HG02885 (cell line): ENCODE measurements around the gene STUM.
A peak's percentile ranks its signal among the peaks of the same experiment; 100 is the strongest.

ENCODE experiments used
- ATAC-seq: cut with Tn5 transposase; IDR thresholded peaks from one replicate; pipeline ENCODE4 v1.9.1; 2021; ENCODE audit warnings: mild to moderate bottlenecking; ENCODE audit not compliant: unreplicated experiment, poor library complexity

Gene STUM

DNA sequence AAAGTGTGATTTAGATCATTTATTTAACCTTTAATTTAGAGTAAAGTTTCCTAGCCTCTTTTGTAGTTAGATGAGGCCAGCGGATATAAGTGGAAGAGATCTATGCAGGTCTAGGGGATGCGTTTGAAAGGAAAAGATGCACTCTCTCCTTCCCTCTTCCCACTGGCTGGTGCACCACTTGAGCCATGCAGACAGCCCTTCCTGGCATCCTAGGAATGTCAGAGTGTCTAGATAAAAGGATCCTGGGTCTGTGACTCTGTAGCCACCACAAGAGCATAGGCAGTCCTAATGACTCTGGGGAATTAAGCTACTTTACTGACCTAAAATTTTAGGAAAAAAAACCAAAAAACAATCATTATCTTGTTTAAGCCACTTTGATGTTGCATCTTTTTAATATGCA lies 16.0 kb upstream of the STUM start:
- ATAC-seq, result no peak

DNA sequence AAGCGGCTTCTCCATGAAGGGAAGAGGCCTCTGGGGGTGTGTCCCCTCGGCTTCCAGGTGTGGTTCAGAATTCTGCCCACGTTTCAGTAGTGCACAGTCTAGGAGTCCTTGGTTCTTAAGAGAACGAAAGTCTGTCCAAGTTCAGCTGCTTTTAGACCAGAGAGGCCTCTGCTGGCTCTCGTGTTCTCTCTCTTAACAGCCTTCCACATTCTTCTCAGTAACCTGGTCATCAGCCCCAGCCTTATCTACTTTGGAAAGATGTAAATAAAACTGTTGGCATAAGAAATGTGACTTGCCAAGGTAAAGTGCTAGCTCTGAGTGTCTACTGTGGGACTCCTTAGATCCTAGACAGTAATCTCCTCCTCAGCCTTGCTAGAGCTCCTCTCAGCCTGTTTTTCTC lies 15.3 kb upstream of the STUM start:
- no peak for ATAC-seq

DNA sequence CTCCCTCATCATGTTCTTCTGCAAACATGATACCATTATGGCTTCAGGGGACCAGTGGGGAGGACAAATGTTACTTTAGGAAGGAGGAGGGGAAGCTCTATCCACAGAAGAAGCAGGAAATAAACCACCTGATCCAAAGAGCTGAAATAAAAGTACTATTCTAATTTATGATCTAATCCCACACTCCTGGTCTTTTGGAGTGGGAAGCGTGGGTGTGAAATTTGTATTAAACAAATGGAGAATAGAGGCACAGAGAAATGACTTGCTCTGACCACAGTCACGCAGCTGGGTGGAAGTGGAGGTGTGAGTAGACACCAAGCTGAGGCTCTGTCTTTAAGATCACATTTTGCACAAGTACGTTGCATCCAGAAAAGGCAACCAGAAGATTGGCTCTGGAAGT lies 14.5 kb upstream of the STUM start:
- ATAC-seq, result no peak

DNA sequence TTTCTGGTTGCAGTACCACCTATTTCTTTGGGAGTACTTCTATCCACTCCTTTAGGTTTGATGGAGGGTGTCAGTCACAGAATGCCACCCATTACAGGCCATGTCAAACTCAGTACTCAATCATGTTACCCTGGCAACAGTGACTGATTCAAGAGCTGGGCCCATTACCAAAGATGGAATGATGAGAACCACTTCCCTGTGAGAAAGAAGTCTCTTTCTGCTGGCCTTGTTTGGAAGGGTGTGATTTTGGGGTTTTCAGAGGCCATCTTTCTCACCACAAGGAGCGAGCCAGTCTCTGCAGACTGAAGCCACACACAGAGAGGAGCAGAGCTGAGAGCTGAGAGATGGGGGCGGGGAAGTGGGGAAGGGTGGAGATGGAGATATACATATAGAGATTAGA lies 13.9 kb upstream of the STUM start:
- ATAC-seq, result no peak

DNA sequence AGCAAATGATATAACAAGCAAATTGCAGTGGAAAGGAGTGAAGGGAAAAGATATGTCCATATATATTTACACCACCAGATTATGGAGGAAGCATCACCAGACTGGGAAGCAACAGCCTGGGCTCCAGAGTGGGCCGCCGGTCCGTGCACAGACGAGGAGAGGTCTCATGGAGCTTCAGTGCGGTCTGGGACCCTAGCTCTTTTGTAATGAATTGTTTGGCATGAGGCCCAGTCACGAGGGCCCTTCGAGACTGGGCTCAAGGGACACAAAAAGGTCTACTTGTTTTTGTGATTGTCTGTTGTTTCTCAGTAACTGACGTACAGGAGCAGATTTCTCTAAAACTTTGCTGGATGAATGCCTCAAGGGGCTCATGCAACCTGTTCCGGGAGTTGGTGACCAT lies 12.9 kb upstream of the STUM start:
- no peak for ATAC-seq

DNA sequence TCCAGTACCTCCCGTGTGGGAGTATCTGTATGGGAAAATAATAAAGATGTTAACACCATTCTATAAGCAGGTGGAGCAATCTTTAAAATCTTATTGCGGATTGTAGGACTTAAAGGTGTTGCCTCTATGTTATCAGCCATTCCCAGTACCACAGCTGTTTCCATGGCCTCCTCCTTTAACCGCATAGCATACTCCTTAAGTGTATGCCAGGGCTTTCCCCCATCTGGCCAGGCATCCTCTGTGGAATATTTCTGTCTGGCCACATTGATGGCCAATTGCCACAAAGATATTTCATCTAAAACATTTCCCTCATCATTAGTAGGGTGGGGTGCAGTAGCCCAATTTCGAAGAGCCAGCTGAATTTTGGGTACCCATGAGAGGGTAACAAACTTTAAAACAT lies 7.3 kb upstream of the STUM start:
- no peak for ATAC-seq

DNA sequence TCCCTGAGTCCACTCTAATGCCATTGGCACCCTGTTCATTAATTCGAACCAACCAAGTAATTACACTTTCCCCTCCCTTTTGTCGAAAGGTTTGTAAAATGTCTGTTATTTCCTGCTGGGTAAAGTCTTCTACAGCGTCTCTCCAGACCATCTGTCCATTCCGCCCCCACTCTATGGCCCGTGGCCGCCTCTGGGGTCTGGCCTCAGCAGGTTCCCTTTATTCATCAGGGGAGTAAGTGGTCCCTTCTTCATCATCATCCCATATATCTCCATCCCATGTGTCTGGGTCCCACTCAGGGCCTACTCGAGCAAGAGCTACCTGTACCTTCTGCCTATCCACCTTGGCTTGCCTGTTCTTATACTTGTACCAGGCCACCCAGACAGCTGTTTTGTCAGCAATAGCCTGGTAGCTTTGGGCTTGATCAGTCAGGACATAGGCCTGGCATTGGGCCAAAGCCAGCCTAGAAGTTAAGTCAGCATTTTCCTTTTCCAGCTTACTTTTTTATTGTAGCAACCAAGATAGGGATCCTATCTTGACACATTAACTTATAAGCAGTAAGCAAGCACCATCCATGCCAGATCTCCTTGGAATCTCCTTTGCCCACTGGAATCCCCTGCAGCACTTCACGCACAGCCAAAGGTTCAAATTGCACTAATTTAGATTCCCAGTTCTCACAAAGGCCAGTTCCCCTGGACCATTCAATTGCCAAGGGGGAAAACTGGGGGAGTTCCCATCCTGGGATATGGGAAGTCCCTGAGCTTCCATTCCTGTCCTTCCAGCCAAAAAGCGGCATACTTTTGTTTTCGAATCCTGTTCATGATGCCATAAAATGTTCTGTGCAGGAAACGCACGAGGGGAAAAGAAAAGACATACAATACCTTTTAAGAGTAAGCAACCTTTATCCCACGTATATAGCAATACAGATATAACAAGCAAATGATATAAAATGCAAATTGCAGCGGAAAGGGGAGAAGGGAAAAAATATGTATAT lies 6.6 kb upstream of the STUM start:
- no peak for ATAC-seq

DNA sequence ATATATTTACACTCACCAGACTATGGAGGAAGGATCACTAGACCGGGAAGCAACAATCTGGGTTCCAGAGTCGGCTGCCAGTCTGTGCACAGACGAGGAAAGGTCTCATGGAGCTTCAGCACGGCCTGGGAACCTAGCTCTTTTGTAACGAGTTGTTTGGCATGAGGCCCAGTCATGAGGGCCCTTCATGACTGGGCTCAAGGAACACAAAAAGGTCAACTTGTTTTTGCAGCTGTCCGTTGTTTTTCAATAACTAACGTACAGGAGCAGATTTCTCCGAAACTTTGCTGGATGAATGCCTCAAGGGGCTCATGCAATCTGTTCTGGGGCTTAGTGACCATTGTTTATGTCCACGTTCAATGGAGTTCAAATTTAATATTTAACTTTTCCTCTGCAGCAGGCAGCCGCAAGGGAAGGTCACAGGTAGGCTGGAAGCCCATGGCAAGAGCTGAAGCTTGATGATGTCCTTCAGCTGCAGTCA lies 5.9 kb upstream of the STUM start:
- ATAC-seq, result no peak

DNA sequence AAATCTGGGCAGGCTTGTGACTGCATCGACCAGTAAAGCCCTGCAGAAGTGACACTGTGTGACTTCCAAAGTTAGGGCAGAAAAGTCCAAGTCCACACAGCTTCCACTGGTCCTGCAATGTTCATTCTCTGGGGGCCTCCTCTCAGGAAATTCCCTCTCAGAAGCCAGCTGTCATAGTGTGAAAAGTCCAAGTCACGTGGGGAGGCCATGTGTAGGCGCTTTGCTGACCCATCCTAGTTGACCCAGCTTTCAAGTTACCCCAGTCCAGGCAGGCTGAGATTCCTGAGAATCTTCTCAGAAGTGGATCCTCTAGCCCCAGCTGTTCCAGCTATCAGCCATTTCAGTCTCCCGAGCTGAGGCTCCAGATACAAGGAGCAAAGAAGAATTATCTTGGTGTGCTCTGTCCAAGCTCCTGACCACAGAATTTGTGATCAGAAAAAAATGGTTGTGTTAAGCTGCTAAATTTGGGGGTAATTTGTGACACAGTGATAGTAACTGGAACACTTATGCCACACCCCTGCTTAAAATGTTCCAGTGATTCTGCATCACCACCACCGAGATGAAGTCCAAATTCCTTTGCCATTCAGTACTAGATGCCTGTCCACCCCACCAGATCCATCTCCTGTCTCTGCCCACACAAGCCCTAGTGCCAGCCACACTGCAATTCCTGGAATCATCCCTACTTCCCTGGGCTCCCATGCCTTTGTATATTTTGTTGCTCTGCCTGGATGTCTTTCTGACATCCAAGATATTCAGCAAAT lies 2.5 kb upstream of the STUM start:
- no peak for ATAC-seq

DNA sequence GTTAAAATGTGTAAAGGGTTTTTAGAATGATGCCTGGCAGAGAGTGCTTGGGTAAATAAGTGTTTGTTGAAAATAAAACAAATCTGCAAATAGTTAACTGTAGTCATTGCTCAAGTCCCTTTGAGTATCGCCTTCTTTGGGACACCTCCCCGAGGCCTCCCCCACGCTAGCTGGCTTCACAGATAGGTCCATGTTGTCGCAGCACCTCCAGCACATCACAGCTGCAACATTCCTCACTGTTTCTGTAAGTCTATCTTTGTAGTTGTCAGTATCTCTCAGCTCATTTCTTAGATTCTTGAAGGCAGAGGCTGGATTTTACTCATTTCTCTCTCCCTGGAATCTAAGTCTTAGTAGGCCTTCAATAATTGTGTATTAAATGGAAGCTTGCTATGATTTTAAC lies 1.6 kb upstream of the STUM start:
- ATAC-seq, result no peak

DNA sequence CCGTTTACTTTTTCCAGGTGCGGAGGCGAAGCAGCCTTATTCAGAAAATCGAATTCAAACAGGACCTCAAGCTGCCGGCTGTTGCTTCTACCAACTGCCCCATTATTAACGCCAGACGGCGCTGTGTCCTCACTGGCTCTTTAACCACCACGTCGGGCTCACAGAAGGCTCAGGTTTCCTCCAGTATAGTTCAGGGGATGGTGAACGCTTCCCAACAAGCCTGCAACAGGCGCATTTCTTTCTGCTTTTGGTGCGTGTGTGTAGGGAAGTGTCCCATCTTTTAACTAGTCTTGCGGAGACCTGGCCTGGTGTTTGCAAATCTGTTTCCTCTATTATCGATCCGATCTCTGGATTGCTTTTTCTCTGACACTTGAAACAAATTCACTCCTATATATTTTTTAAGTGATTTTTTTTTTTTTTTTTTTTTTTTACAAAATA lies 791 bp upstream of the STUM start:
- peak; percentile 69 for ATAC-seq

DNA sequence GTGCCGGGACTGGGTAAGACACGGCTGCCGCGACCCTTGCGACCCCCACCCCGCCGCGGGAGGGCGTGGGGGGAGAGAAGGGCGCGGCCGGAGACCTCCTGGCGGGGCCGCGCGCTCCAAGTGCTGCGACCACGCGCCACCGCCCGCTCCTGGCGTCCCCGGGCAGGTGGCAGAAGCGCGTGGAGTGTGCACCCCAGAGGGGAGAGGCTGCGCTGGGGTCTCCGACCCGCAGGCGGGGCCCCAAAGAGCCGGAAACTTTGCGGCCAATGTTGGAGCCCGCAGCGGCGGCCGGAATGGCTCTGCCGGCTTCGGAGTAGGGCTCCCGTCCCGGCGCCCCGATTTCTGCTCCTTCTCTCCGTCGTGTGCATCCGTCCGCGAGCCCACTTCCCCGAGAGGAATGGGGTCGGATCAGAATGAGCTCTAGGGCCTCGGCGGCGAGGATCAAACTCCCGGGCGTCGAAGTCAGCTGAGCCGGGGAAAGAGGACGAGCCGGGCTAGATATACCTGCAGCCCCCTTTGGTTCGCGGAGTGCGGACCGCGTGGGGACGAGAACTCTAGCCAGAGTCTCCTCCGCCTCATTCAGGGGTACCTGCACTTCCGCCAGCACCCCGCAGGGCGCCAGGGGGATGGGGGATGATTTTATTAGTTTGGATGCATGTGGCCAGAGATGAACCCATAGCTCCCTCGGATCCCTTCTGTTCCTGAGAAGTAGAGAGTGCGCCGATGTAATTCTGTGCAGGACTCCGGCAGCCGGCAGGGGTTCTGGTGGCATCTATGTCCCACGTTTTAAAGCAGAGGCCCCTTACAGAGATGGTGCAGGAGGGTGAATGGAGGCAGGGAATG lies 751 bp downstream of the STUM start:
- no peak for ATAC-seq

DNA sequence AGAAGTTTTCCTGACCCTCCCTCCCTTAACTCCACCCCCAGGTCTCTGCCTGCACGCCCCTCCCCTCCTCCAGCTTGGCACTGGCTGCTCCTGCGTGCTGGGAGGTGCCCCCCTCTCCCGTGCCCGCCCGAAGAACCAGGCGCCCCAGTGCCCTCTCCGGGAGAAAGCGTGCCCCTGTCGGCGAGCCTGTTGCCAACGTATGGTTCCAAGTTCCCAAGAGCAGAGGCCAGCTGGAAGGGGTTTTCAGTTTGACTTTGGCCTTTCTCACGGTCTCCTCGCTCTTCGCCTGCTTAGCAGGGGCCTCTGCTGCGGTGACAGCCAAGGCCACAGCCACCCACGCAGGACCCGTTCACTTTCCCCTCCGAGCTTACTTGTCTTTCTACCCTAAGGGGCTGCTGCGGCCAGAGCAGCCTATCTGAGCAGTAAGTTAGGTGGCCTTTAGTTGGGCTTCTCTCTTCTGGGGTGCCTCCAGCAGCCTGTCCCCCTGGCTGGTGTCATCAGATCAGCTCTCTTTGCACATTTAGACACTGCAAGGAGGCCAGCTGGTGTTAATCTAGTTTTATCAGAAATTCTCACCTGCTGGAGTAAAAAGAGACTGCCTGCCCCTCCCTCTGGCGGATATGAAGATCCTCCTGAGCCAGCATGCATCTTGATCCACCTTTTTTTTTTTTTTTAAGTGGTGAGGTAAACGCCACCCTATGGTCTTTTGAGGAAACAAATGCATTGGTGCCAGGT lies 1.5 kb downstream of the STUM start:
- no peak for ATAC-seq

DNA sequence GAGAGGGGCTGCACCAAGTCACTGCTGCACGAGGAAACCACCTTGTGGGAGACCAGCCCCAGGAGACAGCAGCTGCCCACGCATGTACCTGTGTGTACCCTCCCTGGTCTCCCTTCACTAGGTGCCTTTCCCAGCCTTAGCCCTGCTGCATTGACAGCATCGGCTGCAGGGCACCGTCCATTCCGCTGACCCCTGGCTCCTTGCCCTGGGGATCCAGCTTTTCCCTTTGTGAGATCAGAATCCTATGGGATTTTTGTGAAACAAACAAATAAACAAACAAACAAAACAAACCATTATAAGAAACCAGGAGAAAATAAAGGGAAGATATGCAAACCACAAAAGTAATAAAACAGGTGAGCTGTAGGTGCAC lies 2.1 kb downstream of the STUM start:
- ATAC-seq, result no peak

DNA sequence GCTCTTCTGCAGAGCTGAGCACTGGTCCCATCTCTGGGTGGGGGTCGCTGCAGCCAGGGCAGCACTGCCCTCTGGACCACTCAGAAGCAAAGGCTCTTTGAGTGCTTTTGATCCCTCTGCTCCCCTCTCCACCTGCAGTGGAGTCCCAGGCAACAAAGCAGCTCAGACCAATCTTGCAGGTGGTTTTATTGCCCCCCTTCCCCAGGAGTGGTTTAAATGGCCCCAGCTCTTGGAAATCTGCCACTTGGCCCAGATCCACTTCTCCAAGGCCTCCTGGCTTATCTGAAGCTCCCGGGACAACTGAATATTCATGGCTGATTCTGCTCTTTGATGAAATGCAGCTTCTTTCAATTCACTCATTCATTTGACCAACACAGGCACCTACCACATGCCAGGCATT lies 2.7 kb downstream of the STUM start:
- no peak for ATAC-seq

DNA sequence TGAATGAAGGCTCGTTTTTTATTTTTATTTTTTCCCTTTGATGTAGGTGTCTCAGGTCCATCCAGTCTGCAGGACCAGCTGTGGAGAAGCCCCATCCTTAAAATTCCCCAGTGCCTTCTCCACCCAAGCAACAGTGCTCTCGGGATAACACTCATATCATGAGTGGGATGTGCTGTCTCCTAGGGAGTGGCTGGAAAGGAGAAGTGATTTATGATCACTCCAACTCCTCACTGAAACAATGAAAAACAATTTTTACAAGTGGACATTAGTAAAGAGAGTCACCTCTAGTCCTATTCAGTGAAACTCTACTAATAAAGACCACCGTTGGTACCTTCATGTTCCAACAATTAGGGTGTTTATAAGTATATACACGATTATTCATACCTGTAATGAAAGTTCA lies 3.5 kb downstream of the STUM start:
- no peak for ATAC-seq

DNA sequence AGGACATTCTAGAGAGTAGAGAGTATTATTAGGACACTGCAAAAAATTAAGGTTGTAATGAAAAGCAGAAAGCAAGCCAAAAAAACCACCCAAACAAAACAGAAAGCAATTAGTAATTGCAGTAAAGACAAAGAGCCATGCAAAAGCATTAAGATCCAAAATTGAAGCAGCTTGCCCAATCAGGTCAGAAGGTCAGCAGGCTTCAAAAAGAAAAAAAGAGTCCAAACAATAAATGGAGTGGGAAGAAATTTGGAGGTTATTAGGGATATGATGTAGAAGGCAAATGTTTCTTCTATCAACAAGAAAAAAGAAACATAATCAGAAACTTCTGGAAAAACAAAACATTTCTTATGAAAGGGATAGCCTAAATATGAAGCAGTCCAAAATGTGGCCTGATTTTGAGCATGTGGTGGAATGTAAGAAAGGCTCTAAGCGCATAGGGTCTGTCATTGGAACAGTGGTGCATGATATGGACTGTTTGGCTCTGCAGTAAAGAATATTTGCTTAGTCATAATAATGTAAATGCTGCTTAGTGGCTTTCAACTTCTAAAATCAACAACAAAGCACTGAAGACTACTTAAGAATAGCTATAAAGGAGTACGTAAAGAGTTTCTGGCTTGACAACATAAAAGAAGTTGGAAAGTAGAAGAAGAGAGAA lies 4.8 kb downstream of the STUM start:
- no peak for ATAC-seq

DNA sequence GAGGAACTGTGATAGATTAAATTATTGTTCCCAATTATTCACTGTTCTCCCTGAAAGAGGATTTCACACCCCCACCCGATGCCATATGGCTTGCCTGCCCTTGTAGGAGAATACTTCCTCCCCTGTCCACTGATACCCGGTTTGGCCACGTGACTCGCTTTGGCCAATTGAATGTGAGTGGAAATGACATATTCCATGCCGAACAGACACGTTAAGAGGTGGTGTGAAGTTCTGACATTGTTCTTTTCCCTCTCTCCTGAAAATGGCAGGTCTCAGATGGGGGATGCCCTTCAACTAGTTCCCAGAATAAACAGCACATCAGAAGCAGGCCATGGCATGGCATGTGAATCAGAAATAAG lies 5.3 kb downstream of the STUM start:
- ATAC-seq, result no peak

DNA sequence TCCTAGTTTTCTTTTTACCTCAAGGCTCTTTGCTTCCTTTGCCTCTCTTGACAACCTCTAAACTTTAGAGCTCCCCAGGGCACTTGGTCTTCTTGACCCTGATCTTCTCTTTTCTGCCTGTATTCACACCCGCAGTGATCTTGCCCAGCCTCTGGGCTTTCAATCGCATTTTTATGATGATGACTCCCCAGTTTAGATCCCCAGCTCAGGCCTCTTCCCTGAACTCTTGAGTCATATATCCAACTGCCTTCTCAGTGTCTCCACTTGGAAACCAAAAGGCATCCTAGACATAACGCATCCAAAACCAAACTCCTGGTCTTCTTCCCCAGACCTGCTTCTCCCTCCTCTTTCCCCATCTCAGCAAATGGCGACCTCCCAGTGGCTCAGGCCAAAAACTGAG lies 6.5 kb downstream of the STUM start:
- no peak for ATAC-seq
